RKO (cell line): ENCODE measurements around the gene MOSMO.
A peak's percentile ranks its signal among the peaks of the same experiment; 100 is the strongest.

Experiments
- DNase-seq: peaks from one replicate; pipeline ENCODE4 v3.0.0-alpha.2; 2016; ENCODE audit warnings: low spot score

MOSMO gene

GRCh38 chr16:22050963-22051362 is 43.1 kb downstream of the MOSMO start:
- no peak for DNase-seq

- DNase-seq, result no peak
Observed at GRCh38 chr16:22052980-22053379, 45.1 kb downstream of the MOSMO start.

- DNase-seq, result no peak
Observed at GRCh38 chr16:22053921-22054341, 46.0 kb downstream of the MOSMO start.

GRCh38 chr16:22054847-22055590 is 47.1 kb downstream of the MOSMO start:
- DNase-seq, result no peak

GRCh38 chr16:22055881-22056280 is 48.0 kb downstream of the MOSMO start:
- no peak for DNase-seq

- no peak for DNase-seq
Observed at GRCh38 chr16:22063888-22064467, 56.1 kb downstream of the MOSMO start.

GRCh38 chr16:22065252-22065651 is 57.3 kb downstream of the MOSMO start:
- no peak for DNase-seq

GRCh38 chr16:22070361-22071330 is 62.7 kb downstream of the MOSMO start:
- DNase-seq, result no peak

GRCh38 chr16:22071331-22071910 is 63.5 kb downstream of the MOSMO start:
- no peak for DNase-seq

- DNase-seq, result no peak
Observed at GRCh38 chr16:22073350-22073749, 65.4 kb downstream of the MOSMO start.

GRCh38 chr16:22075043-22075757 is 67.3 kb downstream of the MOSMO start:
- DNase-seq, result no peak

- no peak for DNase-seq
Observed at GRCh38 chr16:22075776-22076175, 67.9 kb downstream of the MOSMO start.

- peak; percentile 63 for DNase-seq
Observed at GRCh38 chr16:22077700-22078313, 69.9 kb downstream of the MOSMO start.

- no peak for DNase-seq
Observed at GRCh38 chr16:22078656-22079055, 70.7 kb downstream of the MOSMO start.

- DNase-seq, result no peak
Observed at GRCh38 chr16:22081050-22081449, 73.1 kb downstream of the MOSMO start.

GRCh38 chr16:22086440-22086839 is 78.5 kb downstream of the MOSMO start:
- DNase-seq, result no peak

- DNase-seq, result no peak
Observed at GRCh38 chr16:22088642-22089041, 80.7 kb downstream of the MOSMO start.

GRCh38 chr16:22089910-22090309 is 82.0 kb downstream of the MOSMO start:
- DNase-seq, result no peak

- no peak for DNase-seq
Observed at GRCh38 chr16:22091721-22092120, 83.8 kb downstream of the MOSMO start.

GRCh38 chr16:22092143-22092933 is 84.4 kb downstream of the MOSMO start, which contains the start of gene VWA3A:
Gene VWA3A, plus strand, starts transcription at chr16:22092541. Its CDS starts 97 bp downstream, at chr16:22092638.
- DNase-seq, result no peak
